ENCODE measurements around the gene PHF20.
A peak's percentile ranks its signal among the peaks of the same experiment; 100 is the strongest.
"Not testable (repeated sequence)": the region's sequence is repeated elsewhere in the genome, so short reads cannot be mapped to it uniquely, and the experiment has no call there.

Gene PHF20

DNA sequence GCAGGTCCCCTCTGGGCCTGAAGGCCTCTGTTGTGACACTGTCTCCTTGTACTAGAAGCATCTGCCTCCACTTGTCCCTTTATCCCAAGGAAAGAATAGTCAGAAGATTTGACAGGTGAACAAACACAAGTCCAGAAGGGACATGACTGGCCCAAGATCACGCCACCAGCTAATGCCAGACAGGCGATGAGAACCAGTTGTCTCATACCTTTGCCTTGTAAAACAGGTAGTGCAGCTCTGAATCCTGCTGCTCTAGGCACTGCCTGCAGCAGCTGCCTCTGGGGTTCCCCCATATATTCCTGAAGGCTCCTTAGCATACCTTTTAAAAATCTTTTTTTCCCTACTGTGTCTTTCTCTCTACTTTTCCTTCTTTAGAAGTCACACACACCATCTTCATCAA lies 157.5 kb downstream of the PHF20 start:
- DNase-seq (ENCODE audit: low read depth) = no peak

DNA sequence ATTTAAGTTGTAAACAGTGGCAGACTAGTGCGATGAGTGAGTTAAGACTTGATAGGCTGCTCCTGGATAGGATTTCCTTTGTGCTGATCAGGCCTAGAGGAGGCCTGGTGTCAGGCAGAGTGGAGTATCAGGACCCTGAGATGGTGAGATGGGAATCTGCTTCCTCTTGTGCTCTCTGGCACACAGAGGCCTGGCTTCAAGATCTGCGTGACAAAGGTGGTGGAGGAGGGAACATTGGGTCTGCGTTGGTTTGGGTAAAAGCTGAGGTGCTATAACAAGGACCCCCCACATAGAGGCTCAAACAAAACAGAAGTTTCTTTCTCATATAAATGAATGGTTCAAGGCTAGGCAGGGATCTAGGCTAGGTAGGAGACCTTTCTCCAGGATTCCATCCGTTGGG lies 162.2 kb downstream of the PHF20 start:
- no peak for DNase-seq (ENCODE audit: low read depth)

DNA sequence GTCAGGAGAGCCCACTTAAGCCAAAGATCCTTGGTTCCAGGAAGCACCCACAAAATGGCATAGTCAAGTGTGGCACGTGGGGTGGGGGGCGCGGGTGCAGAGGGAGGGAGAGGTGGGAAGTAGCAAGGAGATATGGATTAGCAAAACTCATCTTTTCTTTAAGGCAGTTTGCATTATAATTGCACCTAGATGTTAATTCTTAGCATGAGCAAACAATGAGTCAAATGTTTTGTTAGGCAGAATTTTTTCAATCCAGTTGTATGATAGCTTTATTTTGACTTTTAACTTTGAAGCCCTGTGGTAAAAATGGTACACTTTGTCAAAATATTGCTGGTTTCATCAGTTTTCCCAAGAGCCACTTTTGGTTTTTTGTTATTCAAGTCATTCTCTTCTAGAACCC lies 167.4 kb downstream of the PHF20 start:
- no peak for DNase-seq (ENCODE audit: low read depth)

DNA sequence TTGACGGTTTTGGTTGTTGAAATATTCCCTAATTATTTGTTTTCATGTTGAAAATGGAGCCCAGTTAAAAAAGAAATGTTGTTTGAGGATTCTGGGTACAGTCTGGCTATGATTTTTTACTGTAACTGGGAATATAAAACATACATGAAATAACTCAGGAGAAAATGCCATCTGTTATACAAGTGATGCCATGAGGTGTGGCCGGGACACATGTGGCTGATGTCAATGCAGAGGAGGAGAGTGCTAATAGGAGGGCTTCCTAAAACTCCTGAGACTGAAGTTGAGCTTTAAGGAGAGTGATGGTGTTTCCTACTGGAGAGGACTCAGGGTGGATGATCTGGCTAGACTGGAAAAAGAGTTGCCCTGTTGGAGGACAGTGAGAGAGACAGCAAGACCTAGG lies 169.8 kb downstream of the PHF20 start:
- DNase-seq (ENCODE audit: low read depth) = no peak

DNA sequence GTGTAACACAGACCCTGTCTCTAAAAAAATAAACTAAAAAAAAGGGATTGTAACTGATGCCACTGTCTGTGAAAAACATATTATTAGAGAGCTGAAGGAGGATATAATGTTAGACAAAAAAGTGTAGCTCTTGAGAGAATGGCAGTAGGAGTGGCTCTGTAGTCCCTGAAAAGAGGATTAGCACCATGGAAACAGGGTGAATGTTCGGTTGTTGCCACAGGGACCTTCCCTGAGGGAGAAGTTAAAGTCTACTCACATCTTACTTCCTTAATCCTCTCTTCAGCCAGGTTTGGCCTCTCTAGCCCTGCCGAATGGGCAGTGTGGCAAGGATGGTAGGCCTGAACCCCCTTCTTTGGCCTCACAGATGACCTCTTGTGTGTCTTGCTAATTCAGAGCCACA lies 170.4 kb downstream of the PHF20 start:
- no peak for DNase-seq (ENCODE audit: low read depth)

DNA sequence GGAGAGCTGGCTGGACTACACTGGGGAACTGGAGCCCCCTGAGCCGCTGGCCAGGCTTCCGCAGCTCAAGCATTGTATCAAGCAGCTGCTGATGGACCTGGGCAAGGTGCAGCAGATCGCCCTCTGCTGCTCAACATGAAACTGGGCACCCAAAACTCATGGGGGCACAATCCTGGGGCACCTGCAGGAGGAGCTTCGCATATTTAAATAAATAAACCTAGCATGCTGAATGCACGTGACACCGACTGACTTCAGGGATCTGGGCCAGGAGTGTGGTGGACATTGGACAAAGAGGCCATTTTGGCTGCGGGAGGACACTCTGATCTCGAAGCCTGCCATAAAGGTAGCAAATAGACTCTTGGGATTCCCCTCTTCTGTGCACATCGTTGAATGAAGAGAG lies 175.7 kb downstream of the PHF20 start:
- DNase-seq (ENCODE audit: low read depth) = no peak

DNA sequence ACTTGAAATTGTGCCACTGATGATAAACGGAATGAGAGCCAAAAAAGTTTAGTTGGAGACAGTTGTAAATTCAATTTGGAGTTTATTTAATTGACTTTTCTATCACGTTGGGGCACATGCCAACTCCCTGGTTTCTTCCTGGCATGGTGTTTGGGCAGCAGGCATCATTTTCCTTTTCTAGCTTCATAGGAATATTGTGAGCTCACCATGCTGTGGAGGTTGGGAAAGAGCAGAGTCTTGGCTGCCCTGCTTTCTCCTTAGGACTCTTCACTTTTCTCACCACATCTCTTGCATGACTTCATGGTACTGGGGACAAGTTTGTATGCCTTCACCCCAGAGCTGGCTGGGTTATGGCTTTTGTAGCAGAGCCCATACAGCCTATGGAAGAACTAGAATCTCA lies 176.1 kb downstream of the PHF20 start:
- DNase-seq (ENCODE audit: low read depth) = no peak

DNA sequence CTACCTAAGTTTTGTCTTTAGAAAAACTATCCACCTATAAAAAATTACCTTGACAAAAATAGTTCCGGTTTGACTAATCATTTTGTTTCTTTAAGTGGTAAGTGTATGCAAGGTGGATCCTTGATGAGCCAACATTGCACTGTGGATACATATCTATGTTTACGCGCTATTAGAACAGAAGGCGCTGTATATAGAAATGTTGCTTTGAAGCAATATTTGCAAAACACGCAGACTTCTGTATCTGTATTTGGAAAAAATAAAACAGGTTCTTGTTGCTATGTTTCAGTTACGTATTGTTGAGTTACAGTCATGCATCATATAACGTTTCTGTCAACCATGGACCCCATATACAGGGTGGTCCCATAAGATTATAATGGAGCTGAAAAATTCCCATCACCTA lies 178.3 kb downstream of the PHF20 start:
- no peak for DNase-seq (ENCODE audit: low read depth)

DNA sequence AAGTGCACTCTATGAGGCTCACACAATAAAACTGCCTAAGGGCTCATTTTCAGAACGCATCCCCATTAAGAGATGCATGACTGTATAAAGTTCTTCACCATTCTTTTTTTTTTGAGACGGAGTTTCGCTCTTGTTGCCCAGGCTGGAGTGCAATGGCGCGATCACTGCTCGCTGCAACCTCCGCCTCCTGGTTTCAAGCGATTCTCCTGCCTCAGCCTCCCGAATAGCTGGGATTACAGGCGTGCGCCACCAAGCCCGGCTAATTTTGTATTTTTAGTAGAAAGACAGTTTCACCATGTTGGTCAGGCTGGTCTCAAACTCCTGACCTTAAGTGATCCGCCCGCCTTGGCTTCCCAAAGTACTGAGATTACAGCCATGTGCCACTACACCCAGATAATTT lies 180.3 kb downstream of the PHF20 start:
- not testable (repeated sequence) for DNase-seq (ENCODE audit: low read depth)

DNA sequence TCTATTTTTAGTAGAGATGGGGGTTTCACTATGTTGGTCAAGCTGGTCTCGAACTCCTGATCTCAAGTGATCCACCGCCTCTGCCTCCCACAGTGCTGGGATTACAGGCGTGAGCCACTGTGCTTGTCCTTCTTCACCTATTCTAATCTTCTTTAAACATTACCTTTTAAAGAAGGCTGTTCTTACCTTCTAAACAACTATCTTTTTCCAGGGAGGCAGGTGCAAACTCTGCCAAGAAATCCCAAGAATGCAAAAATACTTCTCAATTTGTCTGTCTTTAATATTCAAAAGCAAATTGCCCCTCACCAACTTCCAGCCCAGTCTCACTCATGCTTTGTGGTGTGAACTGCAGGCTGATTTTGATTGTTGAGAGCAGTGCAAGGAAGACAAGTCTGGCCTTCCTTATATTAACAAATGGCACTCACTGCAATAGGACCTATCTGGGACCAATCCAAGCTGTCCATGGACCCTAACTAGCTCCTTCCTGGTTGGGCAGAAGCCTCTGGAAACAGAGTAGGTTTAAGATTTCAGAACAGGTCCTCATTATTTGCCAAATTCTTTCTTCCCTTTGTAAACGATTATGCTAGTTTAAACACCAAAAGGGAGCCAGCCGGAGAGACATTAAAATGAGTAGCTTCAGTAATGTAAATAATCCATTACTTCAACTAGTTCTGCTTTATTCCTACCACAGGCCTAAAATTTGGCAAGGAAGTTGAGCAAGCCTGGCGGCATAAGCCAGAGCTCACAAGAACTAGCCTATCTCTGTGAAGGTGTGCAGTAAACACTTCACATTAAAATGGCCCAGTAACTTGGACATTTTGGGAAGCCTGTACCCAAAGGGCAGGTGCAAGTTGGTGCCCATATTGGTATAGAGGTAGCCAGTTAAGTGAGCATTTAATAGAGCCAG lies 180.9 kb downstream of the PHF20 start:
- DNase-seq (ENCODE audit: low read depth) = no peak

DNA sequence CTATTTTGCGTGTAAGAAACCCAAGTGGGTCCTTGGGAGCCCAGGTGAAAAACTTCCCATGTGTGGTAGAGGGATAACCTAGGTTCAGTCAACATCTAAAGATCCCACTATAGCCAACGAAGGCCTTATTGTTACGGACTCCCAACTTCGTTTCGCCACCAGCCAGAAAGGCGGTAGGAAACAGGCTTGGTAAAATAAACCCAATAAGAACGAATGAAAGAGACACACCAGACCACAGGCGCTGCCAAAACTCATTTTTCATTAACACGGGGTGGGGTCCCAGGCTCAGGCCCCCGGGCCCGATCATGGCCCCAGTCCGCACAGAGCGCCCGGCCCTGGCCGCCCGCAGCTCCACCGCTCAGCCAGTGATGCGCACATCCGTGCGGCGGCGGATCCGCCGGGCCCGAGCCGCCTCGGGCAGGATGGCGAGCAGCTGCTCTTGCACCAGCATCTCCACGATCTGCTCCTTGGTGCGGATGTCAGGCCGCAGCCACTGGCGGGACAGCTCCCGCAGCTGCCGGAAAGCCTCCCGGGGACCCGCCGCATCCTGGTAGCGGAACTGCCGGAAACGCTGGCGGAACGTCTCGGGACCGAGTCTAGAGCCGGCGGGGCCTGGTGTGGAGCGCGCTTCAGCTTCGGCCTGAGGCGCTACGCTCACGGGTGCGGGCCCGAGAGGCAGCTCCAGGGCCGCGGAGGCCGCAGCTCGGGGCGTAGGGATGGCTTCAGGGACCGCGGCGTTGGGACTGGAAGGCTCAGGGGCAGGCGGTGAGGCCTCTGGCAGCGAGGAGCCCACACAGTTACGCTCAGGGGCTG lies 181.8 kb downstream of the PHF20 start:
- peak; percentile 62 for DNase-seq (ENCODE audit: low read depth)

DNA sequence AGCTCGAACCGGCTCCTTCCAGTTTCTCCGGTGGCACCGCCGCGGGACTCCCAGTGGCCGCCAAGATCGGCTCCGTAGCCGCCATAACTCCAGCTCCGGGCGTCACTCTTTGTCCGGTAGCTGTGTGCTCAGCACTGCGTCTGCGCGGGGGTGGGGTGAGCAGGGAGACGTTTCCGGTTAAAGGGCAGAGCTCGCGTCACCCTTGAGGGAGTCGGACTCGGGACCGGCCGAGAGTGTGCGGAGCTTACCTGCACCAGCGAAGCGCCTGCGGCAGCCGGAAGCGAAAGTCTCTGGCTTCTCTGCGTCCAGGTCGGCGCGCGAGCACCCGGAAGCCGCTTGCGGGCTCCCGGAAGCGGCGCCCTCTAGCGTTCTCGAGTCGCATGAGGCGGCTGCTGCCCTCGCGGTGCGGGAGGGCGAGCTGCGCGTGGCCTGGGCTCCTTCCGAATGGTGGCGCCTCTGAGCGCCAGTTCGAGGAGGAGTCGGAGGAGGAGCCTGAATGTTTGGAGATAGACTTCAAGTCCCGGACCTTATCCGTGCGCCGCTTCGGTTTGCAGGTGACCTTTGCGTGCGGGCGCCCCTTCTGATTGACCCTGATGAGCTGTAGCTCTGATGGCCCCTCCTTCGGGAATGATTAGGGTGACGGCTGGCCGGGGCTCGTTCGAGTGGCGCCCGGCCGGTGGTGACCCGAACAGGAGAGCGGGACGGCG lies 182.5 kb downstream of the PHF20 start, which contains the start of gene SCAND1:
Gene SCAND1 (minus strand): TSS at position 303 of the 707 bp plus-strand sequence. CDS start 218 bp downstream, at position 85.
- peak; percentile 96 for DNase-seq (ENCODE audit: low read depth)

DNA sequence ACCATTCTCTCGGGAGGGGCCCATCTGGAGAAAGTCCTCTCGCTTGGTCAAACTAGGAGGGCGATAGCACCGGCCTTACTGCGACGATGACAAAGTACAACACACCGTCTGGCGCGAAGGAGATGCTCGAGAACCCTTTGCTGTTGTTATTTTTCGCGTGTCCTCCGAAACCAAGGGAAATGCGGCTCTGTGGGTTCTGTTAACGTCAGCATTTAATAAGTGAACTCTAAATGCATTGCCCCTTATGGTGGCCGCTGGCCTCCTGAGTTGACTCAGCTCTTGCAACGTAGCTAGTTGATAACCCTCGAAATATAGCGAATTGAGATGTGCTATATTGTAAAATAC lies 183.1 kb downstream of the PHF20 start:
- DNase-seq (ENCODE audit: low read depth) = peak; percentile 51

DNA sequence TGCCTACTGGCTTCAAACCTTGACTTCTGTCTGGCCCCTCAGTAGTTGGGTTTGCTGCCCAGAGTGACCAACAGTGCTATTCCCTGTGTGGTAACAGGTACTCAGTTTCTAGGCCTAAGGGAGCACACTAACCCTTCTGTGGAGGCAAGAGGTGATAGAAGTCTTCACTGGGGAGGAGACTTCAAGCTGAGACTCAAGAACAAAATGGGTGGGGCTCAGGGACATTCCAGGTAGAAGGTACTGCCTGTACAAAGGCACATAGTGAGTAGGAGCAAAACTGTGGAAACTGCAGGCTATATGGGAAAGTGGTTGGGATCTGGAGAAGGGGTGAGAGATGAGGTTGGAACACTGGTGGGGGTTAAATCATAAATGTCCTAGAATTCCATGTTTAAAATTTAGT lies 184.8 kb downstream of the PHF20 start:
- DNase-seq (ENCODE audit: low read depth) = no peak

DNA sequence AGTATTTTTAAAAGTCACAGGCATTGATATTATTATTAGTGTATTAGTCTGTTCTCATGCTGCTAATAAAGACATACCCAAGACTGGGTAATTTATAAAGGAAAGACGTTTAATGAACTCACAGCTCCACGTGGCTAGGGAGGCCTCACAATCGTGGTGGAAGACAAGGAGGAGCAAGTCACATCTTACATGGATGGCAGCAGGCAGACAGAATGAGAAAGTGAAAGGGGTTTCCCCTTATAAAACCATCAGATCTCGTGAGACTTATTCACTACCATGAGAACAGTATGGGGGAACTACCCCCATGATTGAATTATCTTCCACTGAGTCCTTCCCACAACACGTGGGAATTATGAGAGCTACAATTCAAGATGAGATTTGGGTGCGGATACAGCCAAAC lies 187.5 kb downstream of the PHF20 start:
- not testable (repeated sequence) for DNase-seq (ENCODE audit: low read depth)

DNA sequence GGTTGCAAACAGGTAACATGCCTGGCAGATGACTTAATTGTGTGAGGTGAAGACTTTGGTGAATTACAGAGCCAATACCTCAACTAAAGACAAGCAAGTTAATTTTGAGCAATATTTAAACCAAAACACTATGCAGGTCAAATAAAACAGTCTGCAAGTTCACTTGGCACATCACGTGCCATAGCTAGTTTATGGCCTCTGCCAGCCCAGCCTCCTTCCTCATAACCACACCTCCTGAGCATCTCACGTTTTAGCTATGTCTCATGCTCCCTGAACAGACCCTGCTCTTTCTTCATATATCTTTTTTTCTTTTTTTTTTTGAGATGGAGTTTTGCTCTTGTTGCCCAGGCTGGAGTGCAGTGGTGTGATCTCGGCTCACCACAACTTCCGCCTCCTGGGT lies 192.1 kb downstream of the PHF20 start:
- no peak for DNase-seq (ENCODE audit: low read depth)

DNA sequence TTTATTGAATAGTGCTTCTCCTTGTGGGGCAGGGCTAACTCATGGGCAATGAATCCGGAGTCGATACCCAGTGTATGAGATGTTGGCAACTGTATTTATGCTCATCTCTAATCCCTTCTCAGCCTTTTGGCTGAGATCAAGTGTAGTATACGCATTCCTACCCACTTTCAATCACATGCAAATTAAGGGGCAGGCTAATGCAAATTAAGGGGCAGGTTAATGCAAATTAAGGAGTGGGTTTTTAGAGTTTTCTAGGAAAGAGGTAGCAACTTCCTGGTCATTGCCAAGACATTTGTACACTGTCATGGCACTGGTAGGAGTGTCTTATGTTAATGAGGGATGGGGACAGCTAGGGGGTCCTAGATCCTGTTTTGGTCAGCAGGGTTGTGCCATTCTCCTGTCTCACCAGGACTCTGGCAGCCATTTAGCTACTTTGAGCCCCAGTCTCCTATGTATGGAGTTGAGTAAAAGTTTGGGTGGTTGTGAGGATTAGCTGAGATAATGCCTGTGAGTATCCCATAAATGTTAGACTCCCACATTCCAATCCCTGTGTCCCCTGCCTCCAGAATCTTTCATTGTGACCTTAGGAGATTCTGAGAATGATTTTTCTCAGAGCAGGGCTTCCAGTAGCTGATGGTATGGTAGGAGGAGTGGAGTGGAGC lies 196.3 kb downstream of the PHF20 start, which contains the start of gene CNBD2:
Gene CNBD2 (plus strand): TSS at position 612 of the 662 bp plus-strand sequence. CDS start 173 bp downstream, outside the sequence.
- DNase-seq (ENCODE audit: low read depth) = no peak

DNA sequence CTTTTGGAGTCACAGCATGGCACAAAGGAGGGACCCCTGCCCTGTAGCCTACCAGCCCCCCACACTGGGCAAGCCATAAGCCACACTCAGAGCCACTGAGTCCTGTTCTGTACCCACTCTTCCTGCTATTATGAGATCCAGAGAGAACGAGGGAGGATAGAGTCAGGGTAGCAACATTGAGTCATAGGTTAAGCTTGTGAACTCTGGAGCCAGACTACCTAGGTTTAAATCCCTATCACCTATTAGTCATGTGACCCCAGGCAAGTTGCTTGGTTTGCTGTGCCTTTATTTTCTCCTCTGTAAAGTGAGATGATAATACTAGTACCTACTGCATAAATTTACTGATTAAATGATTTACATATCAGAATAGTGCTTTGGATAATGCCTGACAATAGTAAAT lies 197.1 kb downstream of the PHF20 start:
- no peak for DNase-seq (ENCODE audit: low read depth)

DNA sequence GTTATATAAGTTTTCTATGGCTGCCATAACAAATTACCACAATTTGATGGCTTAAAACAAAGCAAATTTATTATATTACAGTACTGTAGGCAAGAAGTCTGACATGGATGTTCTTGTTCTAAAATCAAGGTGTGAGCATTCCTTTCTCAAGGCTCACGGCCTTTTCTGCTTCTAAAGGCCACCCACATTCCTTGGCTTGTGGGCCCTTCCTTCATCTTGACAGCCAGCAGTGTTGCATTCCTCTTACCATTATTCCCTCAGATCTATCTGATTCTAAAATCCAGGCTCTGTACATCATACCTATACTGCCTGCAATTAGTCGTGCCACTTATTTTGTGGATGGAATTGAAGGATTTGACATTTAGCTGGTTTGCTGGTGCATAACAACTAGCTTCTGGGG lies 200.2 kb downstream of the PHF20 start:
- no peak for DNase-seq (ENCODE audit: low read depth)

DNA sequence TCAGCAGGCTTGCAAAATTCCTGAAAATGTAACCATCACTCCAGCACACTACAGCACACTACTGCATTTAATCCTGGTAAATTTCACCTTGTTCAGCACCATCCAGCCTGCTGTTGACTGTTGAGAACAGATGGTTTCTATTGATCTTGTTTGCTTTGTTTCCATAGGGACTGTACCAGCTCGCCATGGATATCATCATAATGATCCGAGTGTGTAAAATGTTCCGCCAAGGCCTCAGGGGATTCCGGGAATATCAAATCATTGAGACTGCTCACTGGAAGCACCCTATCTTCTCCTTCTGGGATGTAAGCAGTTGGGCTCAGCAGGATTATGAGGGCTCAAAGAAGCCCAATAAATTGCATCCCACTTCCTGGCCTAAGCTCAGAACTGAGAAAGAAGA lies 200.6 kb downstream of the PHF20 start:
- DNase-seq (ENCODE audit: low read depth) = no peak

DNA sequence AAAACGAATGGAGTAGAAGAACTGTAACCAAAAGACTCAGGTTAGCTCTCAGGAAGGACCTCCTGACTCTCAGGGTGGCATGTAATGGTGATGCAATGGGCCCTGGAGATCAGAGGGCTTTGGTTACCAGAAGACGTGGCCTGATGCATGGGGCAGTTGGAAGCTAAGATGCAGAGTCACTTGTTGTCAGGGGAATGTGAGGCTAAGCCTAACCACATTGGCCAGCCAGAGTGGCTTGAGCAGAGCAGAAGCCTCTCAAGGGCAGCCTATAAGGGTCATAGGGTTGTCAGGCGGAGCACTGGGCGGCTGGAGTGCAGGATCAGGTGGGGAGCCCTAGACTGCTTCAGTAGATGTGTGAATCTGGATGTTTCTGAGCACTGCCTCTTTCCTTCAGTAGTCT lies 202.4 kb downstream of the PHF20 start:
- DNase-seq (ENCODE audit: low read depth) = no peak

Measured in T-helper 22 cell (primary cell).